Vagina (tissue), 2 donors: ENCODE measurements around the gene E4F1.

Source experiments
- CTCF ChIP-seq, 3 experiments: fragments of 450-650 bp in 2 of 3; fragments of 200-600 bp in 1 of 3; sonication (generic) in 1 of 3; IDR thresholded peaks; one replicate each; pipeline ENCODE4 v1.5.1; 2017 to 2019; ENCODE audit warnings: antibody characterized with exemption in 3 of 3, mild to moderate bottlenecking in 2 of 3, moderate library complexity in 2 of 3
- POLR2A ChIP-seq, 2 donors: fragments of 450-650 bp; IDR thresholded peaks; one replicate each; pipeline ENCODE4 v1.6.1; 2017; ENCODE audit warnings: antibody characterized with exemption in 2 of 2, mild to moderate bottlenecking in 2 of 2, moderate library complexity in 2 of 2
- POLR2AphosphoS5 ChIP-seq, 2 donors: sonication (generic); formaldehyde crosslinking; IDR thresholded peaks; one replicate each; pipeline ENCODE4 v1.9.0; 2017; ENCODE audit warnings: antibody characterized with exemption in 2 of 2, mild to moderate bottlenecking in 2 of 2, low read depth in 1 of 2; ENCODE audit not compliant: insufficient read depth in 1 of 2

GRCh38 chr16:2196981-2197511 lies 26.3 kb upstream of the E4F1 start:
- no peak for TF ChIP-seq CTCF (IDR thresholded peaks at IDR 0.05)
- no peak for TF ChIP-seq POLR2A (IDR thresholded peaks at IDR 0.05)
- no peak for TF ChIP-seq POLR2AphosphoS5 (IDR thresholded peaks at IDR 0.05; ENCODE audit: insufficient read depth in 1 of 2, low read depth in 1 of 2)
